HL-60 (cell line): ENCODE measurements around the gene PTPRN2.

Source experiments
- DNase-seq, 2 experiments: peaks; one replicate each; pipeline ENCODE4 v3.0.0-alpha.2; 2010 to 2020; ENCODE audit warnings: low read depth in 1 of 2, low spot score in 1 of 2
- H3K27ac ChIP-seq: fragments of 250-450 bp; sonication (Bioruptor Pico); replicated peaks from 2 replicates; pipeline ENCODE4 v1.5.1; 2020; ENCODE audit warnings: mild to moderate bottlenecking, moderate library complexity
- H3K27me3 ChIP-seq: fragments of 250-450 bp; sonication (Bioruptor Pico); 2 replicates; pipeline ENCODE4 v1.5.1; 2021; ENCODE audit warnings: mild to moderate bottlenecking, moderate library complexity; ENCODE audit not compliant: insufficient read depth, poor library complexity, severe bottlenecking
- H3K4me3 ChIP-seq: replicated peaks from 2 replicates; pipeline ENCODE4 v1.5.1; 2011; ENCODE audit warnings: mild to moderate bottlenecking, control low read depth, low read length; ENCODE audit not compliant: insufficient read depth
- CTCF ChIP-seq: IDR thresholded peaks from one replicate; pipeline ENCODE4 v1.5.1; 2011; ENCODE audit warnings: low read length, control low read depth, inconsistent platforms; ENCODE audit not compliant: insufficient read depth
- GABPA ChIP-seq: IDR thresholded peaks from 2 replicates; pipeline ENCODE4 v1.6.1; 2012; ENCODE audit warnings: low read depth
- POLR2AphosphoS5 ChIP-seq: IDR thresholded peaks from 2 replicates; pipeline ENCODE4 v1.6.1; 2012; ENCODE audit warnings: low read depth
- REST ChIP-seq: IDR thresholded peaks from 2 replicates; pipeline ENCODE4 v1.6.1; 2012; ENCODE audit warnings: low read depth; ENCODE audit not compliant: insufficient replicate concordance
- SPI1 ChIP-seq: IDR thresholded peaks from 2 replicates; pipeline ENCODE4 v1.6.1; 2012; ENCODE audit warnings: low read depth, mild to moderate bottlenecking, borderline replicate concordance

Gene PTPRN2

GRCh38 chr7:158467562-158467961, 120.1 kb downstream of the PTPRN2 start:
- Histone ChIP-seq H3K27ac (no peak overlapping the region), H3K4me3 (no peak overlapping the region), H3K27me3 (no peaks in the 10 kb centered on the region)
- no peak for DNase-seq
- no peak for TF ChIP-seq POLR2AphosphoS5
- no peak for TF ChIP-seq CTCF
- TF ChIP-seq GABPA: no peak
- TF ChIP-seq SPI1: no peak
- no peak for TF ChIP-seq REST

- no peak overlapping the region for H3K27ac ChIP-seq
- TF ChIP-seq GABPA (no peak), SPI1 (no peak), REST (no peak), CTCF (no peak), POLR2AphosphoS5 (no peak)
- H3K4me3 ChIP-seq: no peak overlapping the region
- DNase-seq: no peak
- H3K27me3 ChIP-seq: no peaks in the 10 kb centered on the region
Measured at GRCh38 chr7:158463317-158463716, 124.3 kb downstream of the PTPRN2 start.

- no peak overlapping the region for H3K4me3 ChIP-seq
- DNase-seq: peak in 1 of 2 experiments; percentile 6
- TF ChIP-seq CTCF: no peak
- no peak for TF ChIP-seq SPI1
- TF ChIP-seq REST: no peak
- no peak for TF ChIP-seq GABPA
- no peak for TF ChIP-seq POLR2AphosphoS5
- no peak overlapping the region for H3K27ac ChIP-seq
- no peaks in the 10 kb centered on the region for H3K27me3 ChIP-seq
Measured at GRCh38 chr7:158461824-158462223, 125.8 kb downstream of the PTPRN2 start.
